Activated naive CD8-positive, alpha-beta T cell treated with anti-CD3 and anti-CD28 coated beads for 36 hours (primary cell): Measurements from ENCODE around the gene PRSS12. TPM values are rescaled to one million over a fixed set of nuclear protein-coding genes. Genes with fewer than 3 reads are reported as not detected.

Source experiments
- DNase-seq: peaks from one replicate; pipeline ENCODE4 v3.0.0; 2021
- H3K27ac Mint-ChIP-seq: one replicate; pipeline ENCODE4 v1.8.0; 2022; ENCODE audit warnings: mild to moderate bottlenecking, moderate library complexity, mixed read lengths
- H3K27me3 Mint-ChIP-seq: one replicate; pipeline ENCODE4 v1.8.0; 2022; ENCODE audit warnings: mild to moderate bottlenecking, mixed read lengths
- H3K36me3 Mint-ChIP-seq: one replicate; pipeline ENCODE4 v1.8.0; 2021; ENCODE audit warnings: mild to moderate bottlenecking, mixed read lengths
- H3K4me1 Mint-ChIP-seq: one replicate; pipeline ENCODE4 v1.8.0; 2021; ENCODE audit warnings: mixed read lengths
- H3K4me3 Mint-ChIP-seq: one replicate; pipeline ENCODE4 v1.8.0; 2022; ENCODE audit warnings: mild to moderate bottlenecking, moderate library complexity, mixed read lengths
- H3K9me3 Mint-ChIP-seq: one replicate; pipeline ENCODE4 v1.8.0; 2022; ENCODE audit warnings: mixed read lengths
- total RNA-seq, 2 experiments: library from RNA; stranded (reverse); gene quantifications; one replicate each; pipeline ENCODE4 v1.2.3, GENCODE V29; 2021

PRSS12 gene
- total RNA-seq, 2 experiments from 2014 or later, result not detected

DNA sequence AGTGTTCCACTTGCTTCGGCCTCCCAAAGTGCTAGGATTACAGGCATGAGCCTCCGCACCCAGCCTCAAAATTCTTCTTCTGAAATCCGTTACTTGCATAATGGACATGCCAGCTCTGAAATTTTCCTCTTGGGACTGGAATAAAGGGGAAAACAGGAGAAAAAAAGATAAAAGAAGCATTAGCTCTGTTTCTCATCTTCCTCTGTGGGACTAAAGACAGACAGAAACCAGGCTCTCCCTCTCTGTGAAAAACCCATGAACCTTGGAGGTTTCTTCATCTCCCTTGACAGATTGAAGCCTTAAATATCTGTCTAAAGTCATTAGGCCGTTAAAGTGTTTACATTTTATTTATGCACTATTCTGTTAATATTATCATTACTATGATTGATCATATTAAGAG, 19.4 kb upstream of the PRSS12 start:
- no peak for DNase-seq
- Mint-ChIP-seq H3K4me1 (no peaks in the 10 kb centered on the region), H3K27ac (no peak overlapping the region), H3K9me3 (no peaks in the 10 kb centered on the region), H3K27me3 (peaks cover 25% of the 10 kb centered on the region), H3K4me3 (no peak overlapping the region), H3K36me3 (no peaks in the 10 kb centered on the region)

DNA sequence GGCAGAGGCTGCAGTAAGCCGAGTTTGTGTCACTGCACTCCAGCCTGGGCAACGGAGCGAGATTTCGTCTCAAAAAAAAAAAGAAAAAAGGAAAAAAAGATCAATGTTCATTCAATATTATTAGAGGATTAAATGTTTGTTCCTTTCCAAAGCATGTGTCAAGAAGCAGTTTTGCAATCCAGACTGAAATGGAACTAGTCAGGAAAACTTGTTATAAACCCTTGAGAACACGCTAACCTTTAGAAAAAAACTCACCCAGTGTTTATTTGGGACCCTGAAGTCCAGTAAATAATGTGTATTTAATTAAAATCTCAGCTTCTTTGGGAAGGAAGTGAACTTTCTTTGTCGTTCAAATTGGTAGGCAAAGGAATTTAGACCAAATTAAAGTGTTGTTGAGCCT, 16.4 kb upstream of the PRSS12 start:
- Mint-ChIP-seq H3K9me3 (no peaks in the 10 kb centered on the region), H3K27ac (no peak overlapping the region), H3K36me3 (no peaks in the 10 kb centered on the region), H3K27me3 (peaks cover 23% of the 10 kb centered on the region), H3K4me3 (no peak overlapping the region), H3K4me1 (no peaks in the 10 kb centered on the region)
- no peak for DNase-seq

DNA sequence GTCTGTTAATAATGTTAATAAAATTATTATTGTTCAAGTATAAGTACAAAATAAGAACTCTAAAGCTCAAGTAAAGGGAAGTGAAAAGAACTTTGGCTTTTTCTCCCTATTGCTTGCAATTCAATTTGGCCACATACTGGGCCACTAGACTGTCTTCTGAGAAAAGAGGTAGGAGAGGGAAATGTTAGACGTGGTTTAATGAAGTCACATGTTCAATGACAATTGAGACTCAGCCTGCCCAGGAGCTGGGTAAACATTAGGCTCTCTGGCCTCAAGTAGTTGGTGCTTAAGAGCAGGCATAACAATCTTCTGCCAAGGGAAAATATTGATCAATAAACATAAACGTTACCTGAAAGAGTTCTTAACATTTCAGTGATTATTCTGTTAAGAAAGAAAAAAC, 15.1 kb upstream of the PRSS12 start:
- no peaks in the 10 kb centered on the region for H3K36me3 Mint-ChIP-seq
- no peak overlapping the region for H3K4me3 Mint-ChIP-seq
- H3K27ac Mint-ChIP-seq, result no peak overlapping the region
- DNase-seq, result no peak
- no peaks in the 10 kb centered on the region for H3K4me1 Mint-ChIP-seq
- peaks cover 34% of the 10 kb centered on the region for H3K27me3 Mint-ChIP-seq
- H3K9me3 Mint-ChIP-seq, result no peaks in the 10 kb centered on the region

DNA sequence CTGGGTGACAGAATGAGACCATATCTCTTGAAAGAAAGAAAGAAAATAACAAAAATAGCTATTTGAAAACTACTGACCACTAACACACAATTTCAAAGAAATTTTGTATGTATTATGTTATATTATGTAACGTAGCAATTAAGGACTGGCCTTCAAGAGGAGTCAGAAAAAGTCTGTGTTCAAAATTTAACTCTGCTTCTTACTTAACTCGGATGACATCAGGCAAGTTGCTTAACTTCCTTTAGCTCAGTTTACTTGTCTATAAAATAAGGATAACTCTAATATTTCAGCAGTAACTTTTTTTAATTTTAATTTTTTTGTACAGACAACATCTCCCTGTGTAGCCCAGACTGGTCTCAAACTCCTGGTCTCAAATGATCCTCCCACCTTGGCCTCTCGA, 14.6 kb upstream of the PRSS12 start:
- Mint-ChIP-seq H3K4me3 (no peak overlapping the region), H3K4me1 (no peaks in the 10 kb centered on the region), H3K27me3 (peaks cover 36% of the 10 kb centered on the region), H3K9me3 (no peaks in the 10 kb centered on the region), H3K36me3 (no peaks in the 10 kb centered on the region), H3K27ac (no peak overlapping the region)
- DNase-seq, result no peak

DNA sequence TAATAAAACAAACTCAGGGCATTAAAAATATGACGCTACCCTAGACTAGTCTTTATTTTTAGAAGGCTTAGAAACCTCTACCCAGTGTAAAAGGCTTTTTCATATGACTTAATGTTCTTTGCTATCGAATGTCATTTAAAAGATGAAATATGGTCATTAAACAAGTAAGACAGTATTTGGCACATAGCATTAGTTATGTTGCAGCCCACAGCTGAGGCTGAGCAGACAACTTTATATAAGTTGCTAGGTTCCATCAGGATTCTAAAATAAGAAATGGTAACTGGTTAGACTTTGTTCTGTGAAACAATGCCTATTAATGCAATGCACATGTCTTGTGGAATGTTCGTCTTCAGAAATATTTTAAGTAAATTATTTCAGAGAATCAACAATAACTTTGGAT, 10.4 kb upstream of the PRSS12 start:
- no peak overlapping the region for H3K4me3 Mint-ChIP-seq
- no peaks in the 10 kb centered on the region for H3K4me1 Mint-ChIP-seq
- DNase-seq, result no peak
- peaks cover 46% of the 10 kb centered on the region for H3K27me3 Mint-ChIP-seq
- H3K36me3 Mint-ChIP-seq, result no peaks in the 10 kb centered on the region
- no peaks in the 10 kb centered on the region for H3K9me3 Mint-ChIP-seq
- H3K27ac Mint-ChIP-seq, result no peak overlapping the region

DNA sequence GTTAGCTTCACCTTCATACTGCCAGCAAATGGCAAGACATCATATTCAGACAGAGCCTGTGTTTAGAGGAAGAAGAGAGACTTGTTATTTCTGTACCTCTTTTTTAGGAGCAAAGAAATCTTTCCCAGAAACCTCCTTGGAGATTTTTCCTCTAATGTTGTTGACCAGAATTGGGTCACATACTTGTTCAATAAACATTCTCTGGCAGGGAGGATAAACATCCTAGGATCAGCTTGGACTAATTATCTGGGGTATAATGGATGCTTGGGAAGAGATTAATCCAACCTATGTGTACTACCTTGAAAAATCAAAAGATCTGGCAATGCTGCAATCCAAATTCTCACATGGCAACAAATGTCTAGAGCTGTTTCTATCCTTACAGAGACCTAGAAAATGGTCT, 8.4 kb upstream of the PRSS12 start:
- H3K9me3 Mint-ChIP-seq, result no peaks in the 10 kb centered on the region
- no peak overlapping the region for H3K4me3 Mint-ChIP-seq
- H3K27me3 Mint-ChIP-seq, result peaks cover 66% of the 10 kb centered on the region
- no peaks in the 10 kb centered on the region for H3K4me1 Mint-ChIP-seq
- no peak overlapping the region for H3K27ac Mint-ChIP-seq
- no peaks in the 10 kb centered on the region for H3K36me3 Mint-ChIP-seq
- no peak for DNase-seq

DNA sequence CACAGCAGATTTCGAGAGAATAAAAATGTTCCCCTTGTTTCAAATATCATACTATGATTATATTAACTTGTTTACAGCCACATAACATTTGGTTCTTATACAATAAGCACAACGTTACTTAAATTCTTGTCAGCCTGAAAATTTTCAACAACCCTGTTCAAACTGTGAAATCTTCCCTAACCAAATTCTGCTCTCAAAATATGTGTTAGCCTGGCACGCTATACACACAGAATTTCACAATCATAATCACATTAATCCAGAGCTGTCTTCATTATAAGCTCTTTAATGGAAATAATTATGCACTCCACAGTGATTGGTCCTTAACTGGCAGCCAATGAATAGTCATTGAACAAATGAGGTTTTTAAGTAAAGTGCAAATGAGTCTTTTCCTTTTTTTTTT, 7.3 kb upstream of the PRSS12 start:
- no peak for DNase-seq
- Mint-ChIP-seq H3K27ac (no peak overlapping the region), H3K4me1 (no peaks in the 10 kb centered on the region), H3K36me3 (no peaks in the 10 kb centered on the region), H3K27me3 (peaks cover 70% of the 10 kb centered on the region), H3K9me3 (no peaks in the 10 kb centered on the region), H3K4me3 (no peak overlapping the region)

DNA sequence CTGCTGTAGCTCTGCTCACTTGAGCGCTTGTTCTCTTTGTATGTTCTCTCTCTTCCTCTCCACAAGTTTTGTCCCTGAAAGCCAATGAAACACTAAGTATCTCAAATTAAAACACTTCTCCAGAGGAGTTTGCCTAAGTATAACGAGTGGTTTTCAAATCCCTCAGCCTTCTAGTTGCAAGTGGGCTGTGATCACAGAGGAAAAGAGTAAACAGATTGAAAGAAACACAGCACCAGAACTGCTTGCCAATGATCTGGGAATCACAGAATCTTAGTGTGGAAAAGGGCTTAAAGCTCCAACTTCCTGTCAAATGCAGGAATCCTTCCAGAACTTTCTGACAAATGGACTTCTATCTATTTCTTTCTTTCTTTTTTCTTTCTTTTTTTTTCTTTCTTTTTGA, 4.8 kb upstream of the PRSS12 start:
- no peak for DNase-seq
- H3K36me3 Mint-ChIP-seq, result no peaks in the 10 kb centered on the region
- no peak overlapping the region for H3K27ac Mint-ChIP-seq
- no peaks in the 10 kb centered on the region for H3K9me3 Mint-ChIP-seq
- H3K4me1 Mint-ChIP-seq, result peaks cover 7% of the 10 kb centered on the region
- no peak overlapping the region for H3K4me3 Mint-ChIP-seq
- H3K27me3 Mint-ChIP-seq, result peaks cover 72% of the 10 kb centered on the region

DNA sequence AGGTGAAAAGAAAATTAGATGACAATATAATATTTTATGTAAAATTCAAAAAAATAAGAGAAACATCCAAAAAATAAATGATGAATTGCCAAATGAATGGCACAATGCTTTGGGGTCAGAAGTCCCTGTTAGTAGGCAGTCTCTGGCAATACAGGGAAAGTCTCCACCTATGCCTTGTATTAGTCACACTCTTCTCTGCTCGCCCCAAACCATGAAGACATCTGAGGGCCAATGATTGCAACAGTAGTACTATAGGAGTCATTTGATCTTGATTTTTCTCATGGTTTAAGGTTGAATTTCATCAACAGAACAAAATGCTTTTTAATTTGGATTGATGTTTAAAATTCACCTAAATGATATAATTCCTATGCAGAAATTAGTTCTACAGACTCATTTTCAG, 3.9 kb upstream of the PRSS12 start:
- Mint-ChIP-seq H3K36me3 (no peaks in the 10 kb centered on the region), H3K27me3 (peaks cover 73% of the 10 kb centered on the region), H3K9me3 (no peaks in the 10 kb centered on the region), H3K4me1 (peaks cover 9% of the 10 kb centered on the region), H3K27ac (no peak overlapping the region), H3K4me3 (no peak overlapping the region)
- no peak for DNase-seq

DNA sequence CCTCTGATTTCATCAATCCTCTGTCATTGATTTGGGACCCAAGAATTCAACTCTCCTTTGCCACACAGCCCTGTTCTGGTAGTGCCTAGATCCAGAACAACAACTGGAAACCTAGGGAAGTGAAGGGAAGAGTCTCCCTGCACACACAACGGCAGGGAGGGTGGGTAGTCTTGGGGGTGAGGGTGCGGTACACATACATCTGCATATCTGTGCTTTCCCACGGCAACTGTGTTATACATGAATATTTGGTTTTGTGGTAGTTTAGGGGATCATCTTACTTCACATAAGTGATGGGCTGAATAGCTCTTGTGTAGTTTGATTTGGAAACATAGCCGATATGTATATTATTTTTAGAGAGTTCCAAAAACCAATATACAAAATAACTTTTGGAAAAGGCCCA, 3.3 kb upstream of the PRSS12 start:
- H3K27ac Mint-ChIP-seq, result no peak overlapping the region
- peaks cover 13% of the 10 kb centered on the region for H3K4me1 Mint-ChIP-seq
- no peaks in the 10 kb centered on the region for H3K9me3 Mint-ChIP-seq
- peaks cover 75% of the 10 kb centered on the region for H3K27me3 Mint-ChIP-seq
- no peaks in the 10 kb centered on the region for H3K36me3 Mint-ChIP-seq
- DNase-seq, result no peak
- H3K4me3 Mint-ChIP-seq, result no peak overlapping the region

DNA sequence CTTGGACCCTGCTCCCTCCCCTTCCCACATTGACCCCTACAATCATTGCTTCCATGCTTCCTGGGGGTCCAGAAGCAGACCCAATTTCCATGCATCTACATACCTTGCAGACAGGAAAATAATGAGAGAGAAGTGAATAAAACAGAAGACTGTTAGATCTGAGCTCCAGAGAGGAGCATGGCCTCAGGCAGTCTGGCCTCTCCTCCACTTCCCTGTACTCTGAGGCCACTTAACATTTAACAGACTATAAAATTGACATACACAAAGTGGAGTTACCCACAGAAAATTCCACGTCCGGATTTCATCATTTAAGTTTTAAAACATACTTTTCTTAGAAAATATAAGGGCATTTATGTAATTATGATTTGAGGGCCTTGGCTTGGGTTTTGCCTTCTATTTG, 2.1 kb upstream of the PRSS12 start:
- Mint-ChIP-seq H3K36me3 (no peaks in the 10 kb centered on the region), H3K9me3 (no peaks in the 10 kb centered on the region), H3K27ac (no peak overlapping the region)

DNA sequence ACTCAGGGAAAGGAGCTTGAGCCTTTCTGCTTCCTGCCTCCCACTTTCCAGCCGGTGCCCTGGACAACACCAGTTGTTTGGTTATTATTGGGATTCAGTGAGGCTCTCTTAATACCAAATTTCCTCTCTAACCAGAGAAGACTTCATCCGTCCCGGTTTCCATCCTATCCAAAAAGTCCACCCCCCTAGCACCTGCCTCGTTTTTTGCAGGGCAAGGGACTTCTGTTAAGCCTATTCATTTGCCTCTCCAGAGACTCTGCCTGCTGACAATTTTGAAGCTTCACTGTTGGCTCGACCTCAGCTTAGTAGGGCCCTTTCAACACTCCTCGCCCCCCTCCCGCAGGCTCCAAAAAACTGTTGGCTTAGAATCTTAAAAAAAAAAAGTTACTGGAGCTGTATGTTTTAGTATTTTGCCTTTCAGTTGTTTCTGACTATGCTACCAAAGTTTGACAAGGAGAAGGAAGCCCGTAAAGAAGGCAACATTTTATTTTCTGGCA, 779 bp upstream of the PRSS12 start:
- Mint-ChIP-seq H3K9me3 (no peaks in the 10 kb centered on the region), H3K27ac (no peak overlapping the region), H3K4me3 (peak overlapping the region; percentile 69)

More for the DNA sequence above, 2.1 kb upstream of the PRSS12 start:
- Mint-ChIP-seq H3K4me3 (no peak overlapping the region), H3K27me3 (peaks cover 81% of the 10 kb centered on the region), H3K4me1 (peaks cover 13% of the 10 kb centered on the region)
- no peak for DNase-seq

DNA sequence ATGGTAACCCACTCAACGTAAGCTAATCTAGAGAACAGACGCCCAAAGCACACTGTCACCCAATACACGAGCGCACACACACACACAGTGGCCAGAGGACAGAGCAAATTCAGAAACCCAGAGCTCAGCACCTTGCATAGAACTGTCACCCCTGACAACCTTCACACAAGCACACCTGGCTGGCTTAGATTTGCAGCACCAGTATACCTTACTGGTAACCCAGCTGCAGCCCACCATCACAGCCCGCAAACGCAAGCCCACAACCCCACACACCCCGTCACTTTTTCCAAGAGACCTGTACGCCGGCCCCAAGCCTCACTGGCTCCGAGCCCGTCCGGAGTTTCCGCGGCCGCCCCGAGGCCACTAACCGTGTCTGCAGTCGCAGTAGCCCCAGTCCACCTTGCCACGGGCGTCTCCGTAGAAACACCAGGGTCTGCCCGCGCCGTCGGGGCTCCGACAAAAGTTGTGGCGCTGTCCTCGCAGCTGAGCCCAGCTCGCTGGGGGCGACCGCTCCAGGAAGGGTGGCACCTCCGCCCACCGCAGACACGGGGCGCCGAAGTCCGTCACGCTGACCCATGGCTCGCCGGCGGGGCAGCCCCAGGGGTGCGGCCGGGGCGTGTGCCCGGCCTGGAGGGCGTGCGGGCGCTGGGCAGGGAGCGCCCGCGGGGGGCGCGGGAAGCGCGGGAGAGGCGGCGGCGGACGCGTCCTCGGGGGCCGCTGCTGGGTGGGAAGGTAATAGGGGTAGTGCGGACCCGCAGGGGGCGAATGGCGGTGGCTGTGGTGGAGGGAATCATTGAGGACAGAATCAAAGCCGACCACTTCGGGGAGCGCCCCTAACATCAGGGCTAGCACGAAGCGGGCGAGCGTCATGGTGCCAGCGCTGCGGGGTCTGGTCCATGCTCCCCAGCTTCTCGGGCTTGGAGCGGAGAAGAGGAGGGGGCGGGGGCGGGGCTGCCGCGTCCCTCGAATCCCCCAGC, 664 bp downstream of the PRSS12 start:
- Mint-ChIP-seq H3K9me3 (no peaks in the 10 kb centered on the region), H3K4me3 (peak overlapping the region; percentile 40)

More for the DNA sequence above, 779 bp upstream of the PRSS12 start:
- Mint-ChIP-seq H3K36me3 (no peaks in the 10 kb centered on the region), H3K27me3 (peaks cover 87% of the 10 kb centered on the region), H3K4me1 (peaks cover 13% of the 10 kb centered on the region)
- no peak for DNase-seq

DNA sequence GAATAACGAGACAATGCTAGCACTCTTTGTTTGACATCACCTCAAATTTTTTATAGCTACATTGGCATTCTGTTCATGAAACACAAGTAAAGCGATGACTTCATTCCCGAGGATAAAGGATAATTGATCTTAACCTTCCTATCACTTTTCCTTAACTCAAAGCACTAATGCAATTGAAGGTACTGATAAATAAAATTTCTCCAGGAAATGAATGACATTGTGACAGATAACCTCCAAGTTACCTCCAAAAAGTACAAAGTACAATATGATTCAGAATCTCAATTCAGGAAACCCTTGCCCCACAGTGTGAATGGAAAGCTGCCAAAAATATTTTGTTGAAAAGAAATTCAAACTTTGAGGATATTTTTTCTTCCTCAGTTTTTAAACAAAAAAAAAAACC, 1.8 kb downstream of the PRSS12 start:
- peaks cover 80% of the 10 kb centered on the region for H3K27me3 Mint-ChIP-seq
- H3K9me3 Mint-ChIP-seq, result no peaks in the 10 kb centered on the region
- no peak overlapping the region for H3K27ac Mint-ChIP-seq
- H3K4me3 Mint-ChIP-seq, result no peak overlapping the region
- H3K36me3 Mint-ChIP-seq, result no peaks in the 10 kb centered on the region
- DNase-seq, result no peak
- peaks cover 13% of the 10 kb centered on the region for H3K4me1 Mint-ChIP-seq

More for the DNA sequence above, 664 bp downstream of the PRSS12 start:
- peaks cover 85% of the 10 kb centered on the region for H3K27me3 Mint-ChIP-seq
- peaks cover 13% of the 10 kb centered on the region for H3K4me1 Mint-ChIP-seq
- peak; percentile 29 for DNase-seq
- no peak overlapping the region for H3K27ac Mint-ChIP-seq
- H3K36me3 Mint-ChIP-seq, result no peaks in the 10 kb centered on the region

DNA sequence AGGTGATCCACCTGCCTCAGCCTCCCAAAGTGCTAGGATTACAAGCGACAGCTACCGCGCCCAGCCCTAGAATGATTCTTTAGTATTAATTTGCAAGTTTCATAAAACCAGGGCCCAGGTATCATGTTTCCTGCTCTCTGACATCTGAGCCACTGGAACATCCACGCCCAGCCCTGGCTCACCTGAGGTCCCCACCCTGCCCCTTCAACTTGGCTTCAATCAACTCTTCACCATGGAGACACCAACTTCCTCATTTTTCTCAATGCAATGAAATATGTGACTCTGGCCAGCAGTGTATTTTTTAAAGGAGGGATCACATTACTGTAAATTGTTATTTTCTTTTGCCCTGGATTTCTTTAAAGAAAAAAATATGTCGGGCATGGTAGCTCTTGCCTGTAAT, 3.9 kb downstream of the PRSS12 start:
- DNase-seq, result no peak
- Mint-ChIP-seq H3K9me3 (no peaks in the 10 kb centered on the region), H3K27ac (no peak overlapping the region), H3K4me3 (no peak overlapping the region), H3K27me3 (peaks cover 66% of the 10 kb centered on the region), H3K4me1 (peaks cover 13% of the 10 kb centered on the region), H3K36me3 (no peaks in the 10 kb centered on the region)

DNA sequence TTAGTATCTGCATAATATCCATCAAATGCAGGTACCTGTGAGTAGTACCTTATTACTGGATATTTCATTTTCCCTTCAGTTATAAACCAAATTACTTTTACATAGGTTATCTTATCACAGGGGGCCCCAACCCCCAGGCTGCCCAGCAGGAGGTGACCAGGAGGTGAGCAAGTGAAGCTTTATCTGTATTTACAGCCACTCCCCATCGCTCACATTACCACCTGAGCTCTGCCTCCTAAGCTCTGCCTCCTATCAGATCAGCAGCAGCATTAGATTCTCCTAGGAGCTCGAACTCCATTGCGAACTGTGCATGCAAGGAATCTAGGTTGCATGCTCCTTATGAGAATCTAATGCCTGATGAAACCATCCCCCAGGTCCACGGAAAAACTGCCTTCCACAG, 6.3 kb downstream of the PRSS12 start:
- no peak overlapping the region for H3K4me3 Mint-ChIP-seq
- no peak overlapping the region for H3K27ac Mint-ChIP-seq
- H3K9me3 Mint-ChIP-seq, result no peaks in the 10 kb centered on the region
- DNase-seq, result no peak
- peaks cover 55% of the 10 kb centered on the region for H3K27me3 Mint-ChIP-seq
- peaks cover 2% of the 10 kb centered on the region for H3K4me1 Mint-ChIP-seq
- no peaks in the 10 kb centered on the region for H3K36me3 Mint-ChIP-seq
